ENCODE results near the gene MRPS5. TPM values are rescaled to one million over a fixed set of nuclear protein-coding genes. Genes with fewer than 3 reads are reported as not detected.

Gene MRPS5
- total RNA-seq, 1 donor from 2014 or later, result 47.6 TPM

GRCh38 chr2:95058466-95058988 is 63.1 kb downstream of the MRPS5 start:
- DNase-seq (ENCODE audit: low spot score in 2 of 2, unreplicated experiment in 2 of 2), result no peak
- no peak for TF ChIP-seq CTCF (IDR thresholded peaks at IDR 0.05; ENCODE audit: unreplicated experiment)
- Mint-ChIP-seq H3K27me3 (ENCODE audit: low read depth) (peaks cover 36% of the 10 kb centered on the region), H3K36me3 (no peaks in the 10 kb centered on the region), H3K9me3 (no peaks in the 10 kb centered on the region), H3K4me3 (no peak overlapping the region), H3K27ac (no peak overlapping the region), H3K4me1 (no peaks in the 10 kb centered on the region)

- H3K27me3 Mint-ChIP-seq (ENCODE audit: low read depth), result peaks cover 37% of the 10 kb centered on the region
- H3K4me3 Mint-ChIP-seq, result no peak overlapping the region
- no peaks in the 10 kb centered on the region for H3K9me3 Mint-ChIP-seq
- no peaks in the 10 kb centered on the region for H3K4me1 Mint-ChIP-seq
- H3K27ac Mint-ChIP-seq, result no peak overlapping the region
- H3K36me3 Mint-ChIP-seq, result no peaks in the 10 kb centered on the region
- no peak for TF ChIP-seq CTCF (IDR thresholded peaks at IDR 0.05; ENCODE audit: unreplicated experiment)
- no peak for DNase-seq (ENCODE audit: low spot score in 2 of 2, unreplicated experiment in 2 of 2)
Measured at GRCh38 chr2:95057535-95058370, 63.9 kb downstream of the MRPS5 start.

- H3K4me3 Mint-ChIP-seq, result no peak overlapping the region
Measured at GRCh38 chr2:95056461-95057459, 64.8 kb downstream of the MRPS5 start.

GRCh38 chr2:95056044-95056443 is 65.6 kb downstream of the MRPS5 start:
- H3K4me3 Mint-ChIP-seq, result no peak overlapping the region
- H3K4me1 Mint-ChIP-seq, result no peaks in the 10 kb centered on the region
- H3K27ac Mint-ChIP-seq, result no peak overlapping the region
- H3K36me3 Mint-ChIP-seq, result no peaks in the 10 kb centered on the region
- DNase-seq (ENCODE audit: low spot score in 2 of 2, unreplicated experiment in 2 of 2), result no peak
- H3K27me3 Mint-ChIP-seq (ENCODE audit: low read depth), result peaks cover 46% of the 10 kb centered on the region
- no peak for TF ChIP-seq CTCF (IDR thresholded peaks at IDR 0.05; ENCODE audit: unreplicated experiment)
- no peaks in the 10 kb centered on the region for H3K9me3 Mint-ChIP-seq

More at GRCh38 chr2:95056461-95057459, 64.8 kb downstream of the MRPS5 start:
- H3K4me1 Mint-ChIP-seq, result no peaks in the 10 kb centered on the region
- no peak for DNase-seq (ENCODE audit: low spot score in 2 of 2, unreplicated experiment in 2 of 2)
- H3K27me3 Mint-ChIP-seq (ENCODE audit: low read depth), result peaks cover 38% of the 10 kb centered on the region
- no peak for TF ChIP-seq CTCF (IDR thresholded peaks at IDR 0.05; ENCODE audit: unreplicated experiment)
- no peaks in the 10 kb centered on the region for H3K36me3 Mint-ChIP-seq
- no peak overlapping the region for H3K27ac Mint-ChIP-seq
- no peaks in the 10 kb centered on the region for H3K9me3 Mint-ChIP-seq

- no peak for TF ChIP-seq CTCF (IDR thresholded peaks at IDR 0.05; ENCODE audit: unreplicated experiment)
- Mint-ChIP-seq H3K4me1 (no peaks in the 10 kb centered on the region), H3K27ac (no peak overlapping the region), H3K36me3 (no peaks in the 10 kb centered on the region), H3K27me3 (ENCODE audit: low read depth) (peaks cover 49% of the 10 kb centered on the region), H3K4me3 (no peak overlapping the region), H3K9me3 (no peaks in the 10 kb centered on the region)
- DNase-seq (ENCODE audit: low spot score in 2 of 2, unreplicated experiment in 2 of 2), result no peak
Measured at GRCh38 chr2:95055262-95055661, 66.3 kb downstream of the MRPS5 start.
